ENCODE data around the gene APAF1. TPM values are rescaled to one million over a fixed set of nuclear protein-coding genes. Genes with fewer than 3 reads are reported as not detected.
A peak's percentile ranks its signal among the peaks of the same experiment; 100 is the strongest.

APAF1 gene
- total and polyA plus RNA-seq, 2 of the 13 experiments (the other 11 are each of a cell fraction or from before 2014, with no cell fraction given): 6.0 to 13.0 TPM

GRCh38 chr12:98644433-98644711 is 718 bp upstream of the APAF1 start (continued):
- TF ChIP-seq PATZ1 (CRISPR knock-in tag; IDR thresholded peaks at IDR 0.05) (peak; percentile 20; the same call in 1 of the 2 replicates), ZBTB38 (CRISPR knock-in tag; IDR thresholded peaks at IDR 0.05) (no peak), KDM5B (CRISPR knock-in tag; IDR thresholded peaks at IDR 0.05; ENCODE audit: borderline replicate concordance) (no peak; the same call in 1 of the 2 replicates), ZBTB3 (CRISPR knock-in tag; IDR thresholded peaks at IDR 0.05; ENCODE audit: borderline replicate concordance, low read depth) (no peak), IKZF1 (IDR thresholded peaks at IDR 0.05) (no peak), NRL (CRISPR knock-in tag; IDR thresholded peaks at IDR 0.05; ENCODE audit: borderline replicate concordance) (0 out of 2 replicates have a peak, but pooled peaks have one; percentile 28), ZNF441 (CRISPR knock-in tag; IDR thresholded peaks at IDR 0.05; ENCODE audit: borderline replicate concordance) (no peak), SIX4 (CRISPR knock-in tag; IDR thresholded peaks at IDR 0.05) (no peak), CREB3 (CRISPR knock-in tag; IDR thresholded peaks at IDR 0.05) (no peak), BCLAF1 (IDR thresholded peaks at IDR 0.05) (no peak), PRDM15 (CRISPR knock-in tag; IDR thresholded peaks at IDR 0.05) (no peak), NFATC3 (CRISPR knock-in tag; IDR thresholded peaks at IDR 0.05) (no peak), SNAPC2 (CRISPR knock-in tag; IDR thresholded peaks at IDR 0.05) (no peak), MAF1 (CRISPR knock-in tag; IDR thresholded peaks at IDR 0.05; ENCODE audit: borderline replicate concordance) (no peak), ZNF577 (CRISPR knock-in tag; IDR thresholded peaks at IDR 0.05; ENCODE audit: borderline replicate concordance, low read depth) (no peak), ZNF10 (CRISPR knock-in tag; IDR thresholded peaks at IDR 0.05; ENCODE audit: borderline replicate concordance, low read depth) (no peak), SMAD9 (CRISPR knock-in tag; IDR thresholded peaks at IDR 0.05) (no peak), ZGPAT (CRISPR knock-in tag; IDR thresholded peaks at IDR 0.05) (no peak), ZMAT5 (CRISPR knock-in tag; IDR thresholded peaks at IDR 0.05; ENCODE audit: borderline replicate concordance, low read depth) (no peak)
